HepG2 (cell line): ENCODE measurements around the gene KIAA0319L. TPM values are rescaled to one million over a fixed set of nuclear protein-coding genes. Genes with fewer than 3 reads are reported as not detected.

Experiments used
- ATAC-seq: fragments of 200-7000 bp; cut with Tn5 transposase; 3 replicates; pipeline ENCODE4 v1.9.1; 2020; ENCODE audit warnings: mild to moderate bottlenecking, moderate library complexity
- BruUV-seq: library from RNA; stranded (reverse); fragments of 400-500 nt; replicated peaks from 2 replicates; lab custom pipeline; 2021; lab: Mats Ljungman, UMichigan
- CTCF ChIA-PET: fragments of 300-600 bp; formaldehyde crosslinking; extraction: SDS; loops from one replicate; lab custom pipeline; 2021; ENCODE audit warnings: low total read pairs, inconsistent platforms, low intra/inter-chr PET ratio; lab: Yijun Ruan, JAX
- POLR2A ChIA-PET: fragments of 350-600 bp; sonication (Branson Sonifier 250); formaldehyde crosslinking; loops from one replicate; lab custom pipeline; 2020; ENCODE audit warnings: antibody characterized with exemption, inconsistent platforms; lab: Yijun Ruan, JAX
- DNase-seq: peaks from one replicate; pipeline ENCODE4 v3.0.0-alpha.2; 2015; ENCODE audit warnings: low spot score
- FAIRE-seq: peaks from 3 replicates; lab custom pipeline; 2011; peaks lifted over from hg19 to GRCh38; lab: Jason Lieb, UNC
- H2AFZ ChIP-seq: one replicate; pipeline ENCODE4 v1.6.1; 2011; ENCODE audit warnings: low read length, inconsistent platforms
- H3K27ac ChIP-seq: fragments of 300-600 bp; 3 replicates; pipeline ENCODE4 v1.8.0; 2011; ENCODE audit warnings: mixed run types, mild to moderate bottlenecking, mixed read lengths, low read length, inconsistent platforms; ENCODE audit not compliant: insufficient read depth; ENCODE audit errors: extremely low read length
- H3K27me3 ChIP-seq, 2 experiments: fragments of 200-600 bp in 1 of 2; 2 replicates in 1 of 2; 3 replicates in 1 of 2; pipeline versions ENCODE4 v1.6.0 to v1.8.0; 2011; ENCODE audit warnings: low read length in 2 of 2, mild to moderate bottlenecking in 2 of 2, moderate library complexity in 2 of 2, inconsistent platforms in 1 of 2; ENCODE audit not compliant: insufficient read depth in 2 of 2, control insufficient read depth in 1 of 2
- H3K36me3 ChIP-seq, 2 experiments: fragments of 200-600 bp in 1 of 2; replicated peaks in 1 of 2; 2 replicates in 1 of 2; 3 replicates in 1 of 2; pipeline versions ENCODE4 v1.5.1 to v1.8.0; 2011; ENCODE audit warnings: low read length in 2 of 2, inconsistent platforms in 1 of 2; ENCODE audit not compliant: insufficient read depth in 2 of 2, control insufficient read depth in 1 of 2
- H3K4me1 ChIP-seq: 2 replicates; pipeline ENCODE4 v1.5.1; 2012; ENCODE audit warnings: low read length, inconsistent platforms; ENCODE audit not compliant: insufficient read depth
- H3K4me2 ChIP-seq: 2 replicates; pipeline ENCODE4 v1.6.0; 2011; ENCODE audit warnings: low read depth, low read length, inconsistent platforms
- H3K4me3 ChIP-seq, 3 experiments: fragments of 200-600 bp in 1 of 3; sonication (generic), shearing (Covaris generic) in 1 of 3; replicated peaks in 1 of 3; 2 replicates each; pipeline ENCODE4 v1.5.1; 2011 to 2016; ENCODE audit warnings: low read length in 3 of 3, inconsistent platforms in 2 of 3, low read depth in 2 of 3, mild to moderate bottlenecking in 2 of 3, control low read depth in 1 of 3, mixed read lengths in 1 of 3; ENCODE audit not compliant: insufficient read depth in 1 of 3
- H3K79me2 ChIP-seq: one replicate; pipeline ENCODE4 v1.6.1; 2011; ENCODE audit warnings: low read length, inconsistent platforms; ENCODE audit not compliant: insufficient read depth
- H3K9ac ChIP-seq: 2 replicates; pipeline ENCODE4 v1.6.0; 2011; ENCODE audit warnings: mild to moderate bottlenecking, low read depth, low read length, inconsistent platforms; ENCODE audit not compliant: insufficient read depth
- H3K9me3 ChIP-seq: 2 replicates; pipeline ENCODE4 v1.5.1; 2012; ENCODE audit warnings: mild to moderate bottlenecking, low read length
- H4K20me1 ChIP-seq: 2 replicates; pipeline ENCODE4 v1.6.0; 2011; ENCODE audit warnings: inconsistent platforms, mild to moderate bottlenecking, low read length, moderate library complexity; ENCODE audit not compliant: insufficient read depth
- AHR ChIP-seq: IDR thresholded peaks from 2 replicates; pipeline ENCODE4 v1.6.1; 2018; ENCODE audit warnings: missing genetic modification reagents, missing compliant biosample characterization
- MEIS1 ChIP-seq: sonication (generic); formaldehyde crosslinking; IDR thresholded peaks from 2 replicates; pipeline ENCODE4 v1.9.0; 2021; ENCODE audit warnings: mild to moderate bottlenecking, missing genetic modification reagents, moderate library complexity, borderline replicate concordance
- NFE2L1 ChIP-seq: sonication (generic); formaldehyde crosslinking; IDR thresholded peaks from 2 replicates; pipeline ENCODE4 v1.4.0; 2020; ENCODE audit warnings: missing genetic modification reagents, mild to moderate bottlenecking, borderline replicate concordance
- NPAS2 ChIP-seq: sonication (generic); formaldehyde crosslinking; IDR thresholded peaks from 2 replicates; pipeline ENCODE4 v1.8.0; 2022; ENCODE audit warnings: mild to moderate bottlenecking, missing genetic modification reagents, borderline replicate concordance
- ZNF253 ChIP-seq: sonication (generic); formaldehyde crosslinking; IDR thresholded peaks from 2 replicates; pipeline ENCODE4 v1.8.0; 2022; ENCODE audit warnings: mild to moderate bottlenecking, missing genetic modification reagents, borderline replicate concordance
- ZNF260 ChIP-seq: sonication (generic); formaldehyde crosslinking; IDR thresholded peaks from 2 replicates; pipeline ENCODE4 v1.4.0; 2020; ENCODE audit warnings: missing genetic modification reagents, low read depth, mild to moderate bottlenecking, borderline replicate concordance
- ZSCAN30 ChIP-seq: sonication (generic); formaldehyde crosslinking; IDR thresholded peaks from 2 replicates; pipeline ENCODE4 v1.5.0; 2020; ENCODE audit warnings: mild to moderate bottlenecking, missing genetic modification reagents
- WGBS: methylation state at CpG from one replicate; pipeline ENCODE4 v1.1.6; 2017; ENCODE audit warnings: low lambda C conversion rate; 5-methylcytosine and 5-hydroxymethylcytosine counted together
- in situ Hi-C: cut with HindIII; loops from 2 replicates; pipeline ENCODE4 v1.10.0; 2017; ENCODE audit warnings: low pct_unique_long_range_greater_than_20kb; ENCODE audit not compliant: extremely low pct_ligation_motif_present
- intact Hi-C: fragments of 100-400 bp; cut with micrococcal nuclease; formaldehyde crosslinking; loops from one replicate; pipeline ENCODE4 v1.10.0; 2022; ENCODE audit not compliant: unreplicated experiment
- polyA plus RNA-seq, 8 experiments: library from polyadenylated mRNA; depleted of rRNA in 3 of 8; stranded (reverse) in 7 of 8; unstranded in 1 of 8; fragments of >200 nt; fragmentation: Illumina TruSeq in 4 of 8; extraction: Trizol in 4 of 8; gene quantifications; 2 replicates each; pipeline versions ENCODE4 v1.2.1 to v1.2.3, GENCODE V29; 2011 to 2016; ENCODE audit warnings: low read depth in 4 of 8, missing spikeins in 1 of 8, mixed read lengths in 1 of 8; ENCODE audit not compliant: insufficient read depth in 1 of 8
- total RNA-seq, 5 experiments: library from RNA; depleted of rRNA; stranded (reverse); fragments of >200 nt; fragmentation: Illumina TruSeq; extraction: Trizol; gene quantifications; 2 replicates each; pipeline ENCODE4 v1.2.3, GENCODE V29; 2016; ENCODE audit warnings: low read depth in 1 of 5
- TF ChIP-seq, protein P1 (sequence below): sonication (generic); formaldehyde crosslinking; IDR thresholded peaks from 2 replicates; pipeline ENCODE4 v1.4.0; 2020; ENCODE audit warnings: missing genetic modification reagents
- TF ChIP-seq, protein P2 (sequence below): sonication (generic); formaldehyde crosslinking; IDR thresholded peaks from 2 replicates; pipeline ENCODE4 v1.5.0; 2020; ENCODE audit warnings: mild to moderate bottlenecking, missing genetic modification reagents, borderline replicate concordance

The KIAA0319L gene
- total and polyA plus RNA-seq, 2 of the 13 experiments (the other 11 are each of a cell fraction or from before 2014, with no cell fraction given) = 33.4 to 82.6 TPM

DNA sequence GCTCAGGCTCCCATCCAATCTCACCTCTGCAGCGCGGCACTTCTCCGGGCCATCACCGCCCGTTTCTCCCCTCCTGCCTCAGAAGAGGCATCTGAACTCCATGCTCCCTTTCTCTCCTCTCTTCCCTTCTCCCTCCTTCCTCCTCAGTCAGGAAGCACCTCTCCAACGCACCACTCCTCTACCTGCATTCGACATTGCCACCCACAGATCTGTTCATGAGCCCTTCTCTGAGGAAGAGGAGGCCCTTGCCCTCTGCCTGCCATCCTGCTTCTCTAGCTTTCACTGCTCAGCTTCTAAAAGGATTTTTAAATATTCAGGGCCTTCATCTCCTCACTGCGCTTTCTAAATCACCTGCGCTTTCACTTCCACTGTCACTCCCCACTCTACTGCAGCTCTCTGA is 120.0 kb downstream of the KIAA0319L start:
- CTCF ChIA-PET = no interaction called here
- H4K20me1 ChIP-seq = no peaks in the 10 kb centered on the region
- intact Hi-C loops (no loop called here), in situ Hi-C loops (loop anchor here (25.0 kb wide), 1 partner anchor 300 kb away; no protein-coding TSS in a partner anchor)
- H3K4me1 ChIP-seq = no peaks in the 10 kb centered on the region
- no peak for TF ChIP-seq AHR (CRISPR knock-in tag)
- POLR2A ChIA-PET = no interaction called here
- no peak overlapping the region for H2AFZ ChIP-seq
- H3K9me3 ChIP-seq = no peaks in the 10 kb centered on the region
- H3K27ac ChIP-seq = no peak overlapping the region
- H3K4me2 ChIP-seq = no peak overlapping the region
- no peak for DNase-seq
- 94% methylated on average over 9 of the region's 9 CpGs for WGBS
- H3K9ac ChIP-seq = no peak overlapping the region
- no peaks in the 10 kb centered on the region for H3K79me2 ChIP-seq
- no peak for ATAC-seq
- no peaks in the 10 kb centered on the region for H3K27me3 ChIP-seq
- no peak overlapping the region for H3K4me3 ChIP-seq
- peaks cover 27 to 71% of the 10 kb centered on the region in 2 experiments; a peak in 4 of 5 replicates for H3K36me3 ChIP-seq
- no peak for FAIRE-seq
- no TSS peak for BruUV-seq

DNA sequence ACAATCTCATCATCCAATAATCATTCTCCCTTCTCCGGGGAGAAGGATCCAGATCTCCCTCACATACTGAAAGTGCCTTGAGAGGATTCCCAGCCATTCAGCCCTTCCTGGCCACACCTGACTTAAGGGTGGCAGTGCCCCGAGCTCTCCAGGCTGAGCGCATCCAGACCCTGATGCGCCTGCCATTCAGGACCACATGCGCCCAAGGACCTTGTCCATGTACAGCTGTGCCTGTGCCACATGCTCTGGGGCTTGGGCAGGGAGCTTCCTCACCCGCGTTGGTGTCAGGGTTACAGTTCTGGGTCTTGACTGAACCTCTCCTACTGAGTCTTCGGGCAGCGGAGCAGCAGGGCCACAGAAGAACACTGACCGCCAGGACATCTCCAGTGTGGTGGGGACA is 121.1 kb downstream of the KIAA0319L start:
- Histone ChIP-seq H3K27me3 (no peaks in the 10 kb centered on the region), H3K9me3 (no peaks in the 10 kb centered on the region), H3K9ac (no peak overlapping the region), H3K79me2 (no peaks in the 10 kb centered on the region), H2AFZ (no peak overlapping the region), H3K4me1 (no peaks in the 10 kb centered on the region), H3K27ac (no peak overlapping the region), H3K4me3 (no peak overlapping the region), H4K20me1 (no peaks in the 10 kb centered on the region), H3K4me2 (no peak overlapping the region), H3K36me3 (peaks cover 24 to 62% of the 10 kb centered on the region in 2 experiments; a peak in 4 of 5 replicates)
- in situ Hi-C loops (loop anchor here (25.0 kb wide), 1 partner anchor 301 kb away; no protein-coding TSS in a partner anchor), intact Hi-C loops (no loop called here)
- POLR2A ChIA-PET = no interaction called here
- 97% methylated on average over 6 of the region's 10 CpGs for WGBS
- DNase-seq (no peak), FAIRE-seq (no peak), ATAC-seq (no peak)
- CTCF ChIA-PET = no interaction called here
- TF ChIP-seq, protein P1, sequence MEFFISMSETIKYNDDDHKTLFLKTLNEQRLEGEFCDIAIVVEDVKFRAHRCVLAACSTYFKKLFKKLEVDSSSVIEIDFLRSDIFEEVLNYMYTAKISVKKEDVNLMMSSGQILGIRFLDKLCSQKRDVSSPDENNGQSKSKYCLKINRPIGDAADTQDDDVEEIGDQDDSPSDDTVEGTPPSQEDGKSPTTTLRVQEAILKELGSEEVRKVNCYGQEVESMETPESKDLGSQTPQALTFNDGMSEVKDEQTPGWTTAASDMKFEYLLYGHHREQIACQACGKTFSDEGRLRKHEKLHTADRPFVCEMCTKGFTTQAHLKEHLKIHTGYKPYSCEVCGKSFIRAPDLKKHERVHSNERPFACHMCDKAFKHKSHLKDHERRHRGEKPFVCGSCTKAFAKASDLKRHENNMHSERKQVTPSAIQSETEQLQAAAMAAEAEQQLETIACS = no peak
- no peak for TF ChIP-seq NPAS2 (CRISPR knock-in tag)
- TF ChIP-seq, protein P2, sequence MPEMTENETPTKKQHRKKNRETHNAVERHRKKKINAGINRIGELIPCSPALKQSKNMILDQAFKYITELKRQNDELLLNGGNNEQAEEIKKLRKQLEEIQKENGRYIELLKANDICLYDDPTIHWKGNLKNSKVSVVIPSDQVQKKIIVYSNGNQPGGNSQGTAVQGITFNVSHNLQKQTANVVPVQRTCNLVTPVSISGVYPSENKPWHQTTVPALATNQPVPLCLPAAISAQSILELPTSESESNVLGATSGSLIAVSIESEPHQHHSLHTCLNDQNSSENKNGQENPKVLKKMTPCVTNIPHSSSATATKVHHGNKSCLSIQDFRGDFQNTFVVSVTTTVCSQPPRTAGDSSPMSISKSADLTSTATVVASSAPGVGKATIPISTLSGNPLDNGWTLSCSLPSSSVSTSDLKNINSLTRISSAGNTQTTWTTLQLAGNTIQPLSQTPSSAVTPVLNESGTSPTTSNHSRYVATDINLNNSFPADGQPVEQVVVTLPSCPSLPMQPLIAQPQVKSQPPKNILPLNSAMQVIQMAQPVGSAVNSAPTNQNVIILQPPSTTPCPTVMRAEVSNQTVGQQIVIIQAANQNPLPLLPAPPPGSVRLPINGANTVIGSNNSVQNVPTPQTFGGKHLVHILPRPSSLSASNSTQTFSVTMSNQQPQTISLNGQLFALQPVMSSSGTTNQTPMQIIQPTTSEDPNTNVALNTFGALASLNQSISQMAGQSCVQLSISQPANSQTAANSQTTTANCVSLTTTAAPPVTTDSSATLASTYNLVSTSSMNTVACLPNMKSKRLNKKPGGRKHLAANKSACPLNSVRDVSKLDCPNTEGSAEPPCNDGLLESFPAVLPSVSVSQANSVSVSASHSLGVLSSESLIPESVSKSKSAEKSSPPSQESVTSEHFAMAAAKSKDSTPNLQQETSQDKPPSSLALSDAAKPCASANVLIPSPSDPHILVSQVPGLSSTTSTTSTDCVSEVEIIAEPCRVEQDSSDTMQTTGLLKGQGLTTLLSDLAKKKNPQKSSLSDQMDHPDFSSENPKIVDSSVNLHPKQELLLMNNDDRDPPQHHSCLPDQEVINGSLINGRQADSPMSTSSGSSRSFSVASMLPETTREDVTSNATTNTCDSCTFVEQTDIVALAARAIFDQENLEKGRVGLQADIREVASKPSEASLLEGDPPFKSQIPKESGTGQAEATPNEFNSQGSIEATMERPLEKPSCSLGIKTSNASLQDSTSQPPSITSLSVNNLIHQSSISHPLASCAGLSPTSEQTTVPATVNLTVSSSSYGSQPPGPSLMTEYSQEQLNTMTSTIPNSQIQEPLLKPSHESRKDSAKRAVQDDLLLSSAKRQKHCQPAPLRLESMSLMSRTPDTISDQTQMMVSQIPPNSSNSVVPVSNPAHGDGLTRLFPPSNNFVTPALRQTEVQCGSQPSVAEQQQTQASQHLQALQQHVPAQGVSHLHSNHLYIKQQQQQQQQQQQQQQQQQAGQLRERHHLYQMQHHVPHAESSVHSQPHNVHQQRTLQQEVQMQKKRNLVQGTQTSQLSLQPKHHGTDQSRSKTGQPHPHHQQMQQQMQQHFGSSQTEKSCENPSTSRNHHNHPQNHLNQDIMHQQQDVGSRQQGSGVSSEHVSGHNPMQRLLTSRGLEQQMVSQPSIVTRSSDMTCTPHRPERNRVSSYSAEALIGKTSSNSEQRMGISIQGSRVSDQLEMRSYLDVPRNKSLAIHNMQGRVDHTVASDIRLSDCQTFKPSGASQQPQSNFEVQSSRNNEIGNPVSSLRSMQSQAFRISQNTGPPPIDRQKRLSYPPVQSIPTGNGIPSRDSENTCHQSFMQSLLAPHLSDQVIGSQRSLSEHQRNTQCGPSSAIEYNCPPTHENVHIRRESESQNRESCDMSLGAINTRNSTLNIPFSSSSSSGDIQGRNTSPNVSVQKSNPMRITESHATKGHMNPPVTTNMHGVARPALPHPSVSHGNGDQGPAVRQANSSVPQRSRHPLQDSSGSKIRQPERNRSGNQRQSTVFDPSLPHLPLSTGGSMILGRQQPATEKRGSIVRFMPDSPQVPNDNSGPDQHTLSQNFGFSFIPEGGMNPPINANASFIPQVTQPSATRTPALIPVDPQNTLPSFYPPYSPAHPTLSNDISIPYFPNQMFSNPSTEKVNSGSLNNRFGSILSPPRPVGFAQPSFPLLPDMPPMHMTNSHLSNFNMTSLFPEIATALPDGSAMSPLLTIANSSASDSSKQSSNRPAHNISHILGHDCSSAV (CRISPR knock-in tag) = no peak
- no peak for TF ChIP-seq ZNF260 (CRISPR knock-in tag)
- TF ChIP-seq ZSCAN30 (CRISPR knock-in tag) = no peak
- no peak for TF ChIP-seq ZNF253 (CRISPR knock-in tag)
- TF ChIP-seq MEIS1 (CRISPR knock-in tag) = no peak
- no peak for TF ChIP-seq NFE2L1 (CRISPR knock-in tag)
- no TSS peak for BruUV-seq
